Myocyte (in vitro differentiated cells): ENCODE data around the gene CDC123. TPM values are rescaled to one million over a fixed set of nuclear protein-coding genes. Genes with fewer than 3 reads are reported as not detected.
"Not testable (repeated sequence)": the region's sequence is repeated elsewhere in the genome, so short reads cannot be mapped to it uniquely, and the experiment has no call there.

Experiments used
- DNase-seq: peaks from one replicate; pipeline ENCODE4 v3.0.0-alpha.2; 2012; ENCODE audit warnings: low read depth
- total RNA-seq: library from RNA; depleted of rRNA; stranded (reverse); fragments of >200 nt; gene quantifications from 2 replicates; pipeline ENCODE4 v1.2.3, GENCODE V29; 2014

CDC123 gene
- total RNA-seq, 1 donor from 2014 or later: 83.4 TPM

GRCh38 chr10:12189426-12189825 lies 6.6 kb upstream of the CDC123 start:
- no peak for DNase-seq

DNA sequence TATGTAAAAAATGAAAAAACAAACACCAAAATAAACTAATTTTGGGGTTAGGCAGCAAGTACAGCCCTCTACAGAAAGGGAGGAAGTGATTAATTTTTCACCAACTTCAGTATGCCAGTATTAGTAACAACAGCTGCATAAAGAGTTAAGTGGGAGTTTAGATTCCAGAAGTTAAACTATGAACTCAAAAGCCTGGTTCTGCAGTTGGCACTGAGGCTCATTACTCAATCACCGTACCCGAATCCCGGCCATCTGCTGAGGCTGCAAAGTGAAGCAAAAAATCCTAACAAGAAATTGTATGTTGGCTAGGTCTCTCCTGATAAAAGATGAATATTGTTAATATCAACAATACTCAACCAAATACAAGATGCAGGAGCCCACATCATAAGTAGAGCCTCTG lies 4.3 kb upstream of the CDC123 start:
- peak; percentile 70 for DNase-seq

DNA sequence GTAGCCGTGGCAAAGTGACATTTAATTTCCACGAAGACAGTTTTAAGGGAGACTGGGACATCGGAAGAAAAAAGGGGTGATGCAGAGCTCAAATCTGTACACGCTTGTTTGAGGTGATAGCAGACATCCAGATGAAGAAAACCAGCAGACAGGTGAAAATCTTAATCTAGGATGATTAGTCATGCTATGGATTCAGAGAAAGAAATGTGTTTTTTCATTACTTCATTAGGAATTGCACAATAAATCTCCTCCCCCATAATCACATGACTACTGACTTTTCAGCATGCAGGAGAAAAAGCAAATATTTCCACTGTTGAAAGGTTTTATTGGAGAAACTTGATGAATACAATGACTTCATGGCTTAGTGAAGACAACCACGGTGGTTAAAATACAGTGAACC lies 2.8 kb upstream of the CDC123 start:
- DNase-seq: no peak

DNA sequence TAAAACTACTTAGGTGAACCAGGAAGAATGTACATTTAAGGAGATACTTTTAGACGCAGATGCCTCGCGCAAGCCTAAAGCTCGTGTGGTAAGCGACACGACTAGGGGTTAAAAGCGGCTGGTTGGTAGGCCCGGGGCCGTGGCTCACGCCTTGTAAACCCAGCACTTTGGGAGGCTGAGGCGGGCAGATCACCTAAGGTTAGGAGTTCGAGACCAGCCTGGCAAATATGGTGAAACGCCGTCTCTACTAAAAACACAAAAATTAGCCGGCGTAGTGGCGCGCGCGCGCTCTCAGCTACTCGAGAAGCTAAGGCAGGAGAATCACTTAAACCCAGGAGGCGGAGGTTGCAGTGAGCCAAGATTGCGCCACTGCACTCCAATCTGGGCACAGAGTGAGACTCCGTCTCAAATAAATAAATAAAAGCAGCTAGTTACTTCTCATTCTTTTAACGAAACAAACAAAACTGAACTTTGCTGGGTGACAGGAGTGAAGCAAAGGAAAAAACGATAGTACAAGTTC lies 1.2 kb upstream of the CDC123 start:
- DNase-seq: peak; percentile 32

- DNase-seq: no peak
Measured at GRCh38 chr10:12195281-12195602, 746 bp upstream of the CDC123 start.

- no peak for DNase-seq
Measured at GRCh38 chr10:12196531-12197211, 683 bp downstream of the CDC123 start.

DNA sequence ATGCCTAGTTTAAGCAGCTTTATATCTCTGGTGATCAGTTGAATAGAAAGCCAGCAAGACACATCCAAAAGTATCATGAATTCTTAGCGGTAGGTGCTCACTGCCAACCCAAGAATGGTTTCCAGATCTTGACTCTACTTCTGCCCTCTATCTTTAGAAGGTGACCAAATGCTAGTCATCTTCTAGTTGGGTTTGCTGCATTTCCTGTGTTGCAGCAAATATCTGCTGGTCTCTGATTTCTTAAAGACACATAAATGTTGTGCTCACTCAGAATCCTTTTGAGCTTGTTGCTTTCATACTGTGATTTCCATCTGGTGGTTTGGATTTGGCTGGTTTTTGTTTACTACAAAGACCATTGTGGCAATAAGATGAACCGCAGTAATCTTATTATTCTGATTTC lies 2.2 kb downstream of the CDC123 start:
- DNase-seq: no peak

DNA sequence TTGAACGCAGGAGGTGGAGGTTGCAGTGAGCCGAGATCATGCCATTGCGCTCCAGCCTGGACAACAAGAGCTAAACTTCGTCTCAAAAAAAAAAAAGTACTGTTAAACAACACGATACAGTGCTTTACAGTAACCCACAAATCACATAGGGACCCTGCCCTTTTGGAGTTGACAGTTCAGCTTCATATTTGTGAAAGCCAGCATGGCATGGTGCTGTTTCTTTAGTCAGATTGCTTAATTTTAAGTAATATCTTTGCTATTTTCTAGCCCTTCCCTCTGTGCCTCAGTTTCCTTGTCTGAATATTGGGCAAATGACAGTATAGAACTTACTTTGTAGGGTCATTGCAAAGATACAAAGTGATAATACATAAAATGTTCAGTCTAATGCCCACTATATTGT lies 4.9 kb downstream of the CDC123 start:
- no peak for DNase-seq

DNA sequence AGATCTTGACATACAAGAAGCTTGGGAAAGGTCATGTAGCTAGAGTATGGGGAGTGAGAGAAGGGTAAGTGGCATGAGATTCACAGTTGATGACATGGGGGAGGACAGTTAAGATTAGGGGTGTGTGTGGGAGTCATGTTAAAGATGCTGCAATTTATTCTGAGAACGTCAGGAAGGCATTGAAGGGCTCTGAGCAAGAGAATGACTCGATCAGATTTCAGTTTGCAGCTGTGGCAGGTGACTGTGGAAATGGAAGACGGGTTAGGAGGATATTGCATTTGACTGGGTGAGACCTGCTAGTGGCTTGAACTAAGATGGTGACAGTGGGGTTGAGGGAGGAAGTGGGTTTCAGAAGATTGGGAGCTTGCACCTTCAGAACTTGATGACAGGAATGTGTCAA lies 5.6 kb downstream of the CDC123 start:
- DNase-seq: peak; percentile 39

DNA sequence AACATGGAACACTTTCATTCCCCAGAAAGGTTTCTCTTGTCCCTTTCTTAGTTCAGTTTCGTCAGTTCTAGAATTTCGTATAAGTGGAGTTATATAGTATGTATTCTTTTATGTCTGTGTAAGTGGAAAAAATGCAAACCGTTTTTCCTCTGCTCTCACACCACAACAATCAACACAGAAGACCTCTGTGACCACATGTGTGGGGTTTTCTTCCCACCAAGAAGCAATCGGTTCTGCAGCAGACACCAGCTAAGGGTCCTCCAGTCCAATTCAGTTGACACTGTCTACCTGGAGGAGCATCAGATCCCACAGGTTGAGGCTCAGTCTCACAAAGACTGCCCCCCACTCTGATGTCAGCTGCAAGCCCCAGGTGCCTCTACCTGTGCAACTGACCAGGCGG lies 6.2 kb downstream of the CDC123 start:
- DNase-seq: no peak

DNA sequence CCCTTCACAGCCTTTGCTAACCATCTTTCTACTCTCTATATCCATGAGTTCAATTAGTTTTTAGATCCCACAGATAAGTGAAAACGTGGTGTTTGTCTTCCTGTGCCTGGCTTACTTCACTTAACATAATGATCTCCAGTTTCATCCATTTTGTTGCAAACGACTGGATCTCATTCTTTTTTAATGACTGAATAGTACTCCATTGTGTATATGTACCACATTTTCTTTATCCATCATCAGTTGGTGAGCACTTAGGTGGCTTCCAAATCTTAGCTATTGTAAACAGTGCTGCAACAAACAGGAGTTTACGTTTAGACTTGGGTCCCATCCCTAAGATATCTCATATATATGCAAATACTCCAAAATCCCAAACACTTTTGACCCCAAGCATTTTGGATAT lies 9.1 kb downstream of the CDC123 start:
- DNase-seq: no peak

GRCh38 chr10:12207114-12207513 lies 11.1 kb downstream of the CDC123 start:
- DNase-seq: no peak

- DNase-seq: no peak
Measured at GRCh38 chr10:12208460-12208859, 12.5 kb downstream of the CDC123 start.

GRCh38 chr10:12212454-12212853 lies 16.5 kb downstream of the CDC123 start:
- DNase-seq: no peak

DNA sequence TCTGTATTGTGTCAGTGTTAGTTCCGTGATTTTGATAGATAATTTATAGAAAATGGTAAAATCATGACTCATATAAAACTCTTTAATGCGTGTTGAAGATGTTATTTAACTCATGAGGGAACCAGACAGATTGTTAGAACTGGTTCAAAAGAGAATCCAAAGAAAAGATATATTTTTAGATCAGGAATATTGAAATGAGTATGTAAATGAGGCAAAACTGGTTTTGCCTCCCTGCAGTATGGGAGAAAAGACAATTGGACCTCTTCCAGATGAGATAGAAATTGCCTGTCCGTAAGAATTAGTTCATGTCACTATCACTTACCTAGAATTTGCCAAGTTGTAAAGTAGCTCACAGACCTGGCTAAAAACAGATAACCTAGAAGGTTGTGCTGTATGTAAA lies 17.6 kb downstream of the CDC123 start:
- no peak for DNase-seq

DNA sequence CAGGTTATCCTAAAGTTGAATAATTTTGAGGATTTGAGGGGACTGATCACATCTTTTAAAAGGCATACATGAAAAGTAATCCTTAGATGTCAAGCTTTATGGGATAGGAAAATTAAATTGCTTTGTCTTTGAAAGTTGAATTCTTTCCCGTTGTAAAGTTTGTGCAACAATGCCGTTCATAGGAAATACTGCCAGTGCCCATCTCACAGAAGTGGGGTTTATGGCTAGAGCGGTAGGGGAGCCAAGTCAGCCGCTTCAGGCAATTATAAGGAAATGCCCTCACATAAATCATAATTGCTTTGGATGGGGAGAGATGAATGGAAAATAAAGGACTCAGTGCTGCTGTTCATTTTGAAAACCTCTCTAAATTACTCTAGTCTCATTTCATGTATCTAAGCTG lies 18.1 kb downstream of the CDC123 start:
- DNase-seq: no peak

DNA sequence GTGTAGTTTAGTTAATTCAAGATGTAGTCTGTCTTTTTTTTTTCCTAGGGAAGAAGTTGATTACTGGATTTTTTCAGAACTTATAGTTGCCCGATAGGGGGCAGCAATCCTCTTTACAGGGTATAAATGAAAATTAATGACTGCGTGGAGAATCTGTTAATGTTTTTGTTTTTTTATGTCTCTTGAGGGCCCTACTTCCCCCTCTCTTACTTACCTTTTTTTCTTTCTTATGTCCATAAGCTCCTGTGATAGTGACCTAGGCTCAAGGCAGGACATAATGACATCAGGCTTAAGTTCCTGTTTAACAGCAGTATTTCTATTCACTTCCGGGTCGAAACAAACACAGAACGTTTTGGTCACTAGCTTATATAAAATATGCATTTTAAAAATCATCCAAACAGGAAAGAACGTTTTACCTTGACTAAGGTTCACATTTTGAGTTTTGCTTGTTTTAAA lies 18.8 kb downstream of the CDC123 start:
- DNase-seq: peak; percentile 62

DNA sequence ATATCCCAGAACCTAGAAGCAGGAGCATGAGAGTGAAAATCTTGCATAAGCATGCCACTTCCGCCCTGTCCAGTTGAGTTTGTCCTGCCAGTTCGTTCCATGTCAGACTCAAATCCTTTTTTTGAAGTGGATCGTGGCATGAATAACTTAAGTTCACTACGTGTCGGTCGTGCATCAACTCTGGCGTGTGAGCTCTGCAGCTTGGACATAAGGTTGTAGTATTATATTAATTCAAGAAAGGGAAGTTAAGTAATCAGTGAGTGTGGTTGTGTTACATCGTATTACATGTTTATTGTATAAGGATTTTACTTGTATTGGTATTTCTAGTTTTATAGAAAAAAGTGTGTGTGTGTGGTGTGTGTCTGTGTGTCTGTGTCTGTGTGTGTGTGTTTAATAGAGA lies 23.0 kb downstream of the CDC123 start:
- DNase-seq: no peak

DNA sequence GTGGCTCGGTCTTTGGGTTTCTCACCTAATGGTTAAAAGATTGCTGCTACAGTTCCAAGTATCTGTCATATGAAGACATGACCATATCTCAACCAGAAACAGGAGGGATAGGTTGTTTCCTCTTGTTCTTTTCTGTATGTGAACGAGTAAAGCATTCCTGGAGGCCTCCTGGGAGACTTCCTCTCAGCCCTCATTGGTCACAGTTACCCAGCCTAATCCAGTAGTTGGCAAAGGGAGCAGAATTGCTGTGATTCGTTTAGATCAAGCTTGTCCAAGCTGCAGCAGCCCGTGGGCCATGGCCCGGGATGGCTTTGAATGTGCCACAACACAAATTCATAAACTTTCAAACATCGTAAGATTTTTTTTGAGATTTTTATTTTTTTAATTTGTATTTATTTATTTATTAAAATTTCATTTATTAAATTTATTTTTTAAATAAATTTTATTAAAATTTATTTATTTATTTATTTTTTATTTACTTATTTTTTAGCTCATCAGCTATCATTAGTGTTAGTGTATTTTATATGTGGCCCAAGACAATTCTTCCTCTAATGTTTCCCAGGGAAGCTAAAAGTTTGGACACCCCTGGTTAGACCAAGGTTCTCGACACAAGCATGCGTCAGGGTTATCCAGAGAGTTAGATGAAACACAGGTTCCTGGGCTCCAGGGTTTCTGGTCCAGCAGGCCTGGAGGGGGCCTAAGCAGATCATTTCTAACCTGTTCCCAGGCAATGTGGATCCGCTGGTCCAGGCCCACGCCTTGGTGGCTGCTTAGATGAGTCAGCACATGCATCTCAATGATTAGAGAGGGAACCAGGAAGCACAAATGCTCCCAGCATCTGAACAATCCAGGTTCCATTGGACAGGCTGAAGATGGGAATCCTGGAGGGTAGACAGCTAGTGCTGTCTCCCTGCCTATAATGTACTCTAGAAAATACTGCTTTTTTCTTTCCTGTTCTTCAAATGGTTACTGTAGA lies 25.6 kb downstream of the CDC123 start:
- DNase-seq: peak; percentile 10

DNA sequence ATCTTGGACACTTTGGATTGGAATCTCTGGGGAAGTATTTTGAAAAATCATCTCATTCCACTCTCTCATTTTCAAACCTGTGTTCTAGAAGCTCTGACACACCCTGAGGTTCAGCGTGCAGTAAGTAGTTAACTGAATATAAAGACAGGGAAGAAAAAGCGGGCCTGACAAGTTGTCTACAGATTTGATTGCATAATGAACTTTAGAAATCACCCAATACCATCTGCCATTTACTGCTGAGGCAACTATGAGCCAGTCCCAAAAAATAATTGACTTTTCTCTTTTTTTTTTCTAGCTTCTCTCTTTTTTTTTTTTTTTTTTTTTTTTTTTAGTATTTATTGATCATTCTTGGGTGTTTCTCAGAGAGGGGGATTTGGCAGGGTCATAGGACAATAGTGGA lies 29.5 kb downstream of the CDC123 start:
- no peak for DNase-seq

DNA sequence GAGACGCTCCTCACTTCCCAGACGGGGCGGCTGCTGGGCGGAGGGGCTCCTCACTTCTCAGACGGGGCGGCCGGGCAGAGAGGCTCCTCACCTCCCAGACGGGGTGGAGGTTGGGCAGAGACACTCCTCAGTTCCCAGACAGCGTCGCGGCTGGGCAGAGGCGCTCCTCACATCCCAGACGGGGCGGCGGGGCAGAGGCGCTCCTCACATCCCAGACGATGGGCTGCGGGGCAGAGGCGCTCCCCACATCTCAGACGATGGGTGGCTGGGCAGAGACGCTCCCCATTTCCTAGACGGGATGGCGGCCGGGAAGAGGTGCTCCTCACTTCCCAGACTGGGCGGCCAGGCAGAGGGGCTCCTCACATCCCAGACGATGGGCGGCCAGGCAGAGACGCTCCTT lies 30.4 kb downstream of the CDC123 start:
- DNase-seq: not testable (repeated sequence)

DNA sequence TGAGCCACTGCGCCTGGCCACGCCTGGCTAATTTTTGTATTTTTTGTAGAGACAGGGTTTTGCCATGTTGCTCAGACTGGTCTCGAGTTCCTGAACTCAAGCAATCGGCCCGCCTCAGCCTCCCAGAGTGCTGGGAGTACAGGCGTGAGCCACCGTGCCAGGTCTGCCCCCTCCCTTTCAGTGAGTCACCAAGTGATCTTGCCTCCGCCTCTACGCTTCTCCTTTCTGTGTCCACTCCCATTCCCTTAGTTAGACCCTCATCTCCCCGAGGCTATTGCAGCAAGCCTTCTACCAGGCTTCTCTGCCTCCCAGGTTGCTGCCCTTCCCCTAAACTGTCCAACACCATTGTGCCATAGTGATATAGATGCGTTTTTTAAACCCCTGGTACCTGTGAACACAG lies 32.9 kb downstream of the CDC123 start:
- no peak for DNase-seq
